Hepatocyte (in vitro differentiated cells): Measurements from ENCODE around the gene FGD5. TPM values are rescaled to one million over a fixed set of nuclear protein-coding genes. Genes with fewer than 3 reads are reported as not detected.

Source experiments
- DNase-seq: peaks from one replicate; pipeline ENCODE4 v3.0.0-alpha.2; 2016; ENCODE audit warnings: low spot score
- H2AFZ ChIP-seq: fragments of 200-600 bp; sonication (generic); 2 replicates; pipeline ENCODE4 v1.6.0; 2016; ENCODE audit warnings: antibody characterized with exemption, mild to moderate bottlenecking
- H3K27ac ChIP-seq: fragments of 200-600 bp; sonication (generic); 2 replicates; pipeline ENCODE4 v1.5.1; 2016; ENCODE audit warnings: mild to moderate bottlenecking
- H3K27me3 ChIP-seq: fragments of 200-600 bp; sonication (generic); 2 replicates; pipeline ENCODE4 v1.6.1; 2016
- H3K36me3 ChIP-seq: fragments of 200-600 bp; sonication (generic); replicated peaks from 2 replicates; pipeline ENCODE4 v1.5.1; 2016; ENCODE audit warnings: low read depth; ENCODE audit not compliant: insufficient read depth
- H3K4me1 ChIP-seq: fragments of 200-600 bp; sonication (generic); 2 replicates; pipeline ENCODE4 v1.5.1; 2016; ENCODE audit warnings: mild to moderate bottlenecking, moderate library complexity; ENCODE audit not compliant: insufficient read depth
- H3K4me2 ChIP-seq: fragments of 200-600 bp; sonication (generic); 2 replicates; pipeline ENCODE4 v1.6.0; 2016
- H3K4me3 ChIP-seq: fragments of 200-600 bp; sonication (generic); 2 replicates; pipeline ENCODE4 v1.5.1; 2016; ENCODE audit warnings: mild to moderate bottlenecking
- H3K79me2 ChIP-seq: fragments of 200-600 bp; sonication (generic); 2 replicates; pipeline ENCODE4 v1.6.0; 2017; ENCODE audit warnings: mild to moderate bottlenecking
- H3K9me2 ChIP-seq: fragments of 200-600 bp; sonication (generic); replicated peaks from 2 replicates; pipeline ENCODE4 v1.6.0; 2017; ENCODE audit warnings: mild to moderate bottlenecking; ENCODE audit not compliant: insufficient read depth
- H3K9me3 ChIP-seq: fragments of 200-600 bp; sonication (generic); 2 replicates; pipeline ENCODE4 v1.5.1; 2016; ENCODE audit warnings: low read depth, mild to moderate bottlenecking
- H4K20me1 ChIP-seq: fragments of 200-600 bp; sonication (generic); 2 replicates; pipeline ENCODE4 v1.6.0; 2016; ENCODE audit warnings: mild to moderate bottlenecking; ENCODE audit not compliant: insufficient read depth, poor library complexity, severe bottlenecking
- EZH2 ChIP-seq: fragments of 200-600 bp; sonication (generic); IDR thresholded peaks from 2 replicates; pipeline ENCODE4 v1.6.1; 2016; ENCODE audit warnings: antibody characterized with exemption, mild to moderate bottlenecking, borderline replicate concordance
- EZH2phosphoT487 ChIP-seq: fragments of 200-600 bp; sonication (generic); IDR thresholded peaks from one replicate; pipeline ENCODE4 v1.6.1; 2018; ENCODE audit warnings: antibody characterized with exemption, mild to moderate bottlenecking, low read depth, moderate library complexity; ENCODE audit not compliant: unreplicated experiment, severe bottlenecking
- WGBS: methylation state at CpG from one replicate; pipeline ENCODE4 v1.1.6; 2016; ENCODE audit warnings: low lambda C conversion rate; ENCODE audit errors: missing lambda C conversion rate; 5-methylcytosine and 5-hydroxymethylcytosine counted together
- polyA plus RNA-seq: library from polyadenylated mRNA; unstranded; fragments of >200 nt; fragmentation: Nextera tagmentation; extraction: Ambion mirVana; gene quantifications from 2 replicates; pipeline ENCODE4 v1.2.1, GENCODE V29; 2016
- total RNA-seq: library from RNA; depleted of rRNA; stranded (reverse); fragments of >200 nt; gene quantifications from 2 replicates; pipeline ENCODE4 v1.2.3, GENCODE V29; 2014
- TF ChIP-seq, protein P1 (sequence below): fragments of 200-600 bp; sonication (generic); IDR thresholded peaks from 2 replicates; pipeline ENCODE4 v1.5.1; 2016; ENCODE audit warnings: antibody characterized with exemption, mild to moderate bottlenecking; ENCODE audit not compliant: poor library complexity

The FGD5 gene
- total and polyA plus RNA-seq, 2 experiments from 2014 or later = 2.9 to 3.3 TPM

DNA sequence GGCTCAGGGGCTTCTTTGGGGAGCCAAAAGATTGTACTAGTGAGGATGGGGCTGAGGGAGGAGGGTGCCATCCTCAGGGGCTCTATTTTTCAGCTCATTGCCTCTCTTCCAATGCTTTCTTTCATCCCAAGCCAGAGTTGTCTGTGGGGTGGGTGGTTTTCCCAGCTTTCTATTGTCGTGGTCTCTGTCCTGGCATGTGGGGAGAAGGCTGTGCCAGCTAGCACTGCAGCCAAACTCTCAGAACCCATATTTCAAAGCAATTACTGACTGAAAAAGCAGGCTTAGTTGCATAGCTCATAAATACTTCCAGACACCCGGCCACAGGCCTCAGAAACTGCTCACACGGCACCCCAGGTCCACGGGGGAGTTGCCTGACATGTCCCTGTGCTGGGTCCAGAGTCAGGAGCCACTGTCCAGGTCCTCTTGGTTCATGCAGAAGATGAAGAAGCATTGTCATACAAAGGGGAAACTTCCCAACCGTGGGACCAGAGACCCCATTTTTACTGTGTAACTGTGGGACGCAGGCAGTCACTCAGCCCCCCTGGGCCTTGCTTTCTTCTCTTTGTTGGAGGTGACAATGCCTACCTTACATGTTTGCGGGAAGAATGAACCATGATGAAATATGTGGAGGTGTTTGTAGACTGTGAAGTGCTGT lies 27.6 kb downstream of the FGD5 start:
- no peak overlapping the region for H3K27ac ChIP-seq

DNA sequence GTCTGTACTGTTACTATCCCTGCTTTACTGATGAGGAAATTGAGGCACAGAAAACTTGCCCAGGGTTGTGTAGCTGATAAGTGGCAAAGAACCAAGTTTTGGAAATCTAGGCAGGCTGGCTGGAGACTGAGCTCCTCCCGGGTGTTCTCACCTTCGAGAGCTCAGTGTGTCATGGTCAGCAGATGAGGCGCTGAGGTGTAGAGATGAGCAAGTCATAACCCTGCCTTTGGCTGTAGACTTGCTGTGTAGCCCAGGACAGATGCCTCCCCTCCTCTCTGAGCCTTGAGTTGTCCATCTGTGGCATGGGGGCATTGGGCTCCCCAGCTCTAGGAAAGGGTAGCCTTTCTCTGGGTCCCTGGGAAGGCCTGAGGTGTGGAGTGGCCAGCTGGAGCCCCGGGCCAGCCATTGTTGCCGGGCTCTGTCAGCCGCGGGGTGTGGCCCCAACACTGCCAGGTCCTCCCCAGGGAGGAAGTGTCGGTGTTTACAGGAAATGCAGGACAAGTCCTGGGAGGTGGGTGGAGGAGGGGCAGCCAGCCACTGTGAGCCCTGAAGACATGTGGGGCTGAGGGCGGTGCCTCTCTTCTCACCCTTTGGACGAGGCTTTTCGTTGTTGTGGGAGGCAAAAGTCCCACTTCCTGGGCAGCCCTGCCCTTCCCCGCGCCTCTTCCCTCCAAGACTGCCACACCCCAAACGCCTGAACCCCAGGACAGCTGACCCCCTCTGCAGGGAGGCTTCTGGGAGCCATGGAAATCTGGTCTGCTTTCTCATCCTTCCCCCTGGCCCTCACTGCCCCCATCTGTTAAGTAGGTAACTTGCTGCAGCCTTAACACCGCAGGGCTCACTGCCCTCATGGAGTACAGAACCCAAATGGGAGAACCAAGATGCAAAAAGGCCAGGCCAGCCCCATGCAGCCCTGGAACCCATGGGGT lies 29.1 kb downstream of the FGD5 start:
- H3K27ac ChIP-seq = no peak overlapping the region
- no peak for TF ChIP-seq EZH2phosphoT487
- TF ChIP-seq, protein P1, sequence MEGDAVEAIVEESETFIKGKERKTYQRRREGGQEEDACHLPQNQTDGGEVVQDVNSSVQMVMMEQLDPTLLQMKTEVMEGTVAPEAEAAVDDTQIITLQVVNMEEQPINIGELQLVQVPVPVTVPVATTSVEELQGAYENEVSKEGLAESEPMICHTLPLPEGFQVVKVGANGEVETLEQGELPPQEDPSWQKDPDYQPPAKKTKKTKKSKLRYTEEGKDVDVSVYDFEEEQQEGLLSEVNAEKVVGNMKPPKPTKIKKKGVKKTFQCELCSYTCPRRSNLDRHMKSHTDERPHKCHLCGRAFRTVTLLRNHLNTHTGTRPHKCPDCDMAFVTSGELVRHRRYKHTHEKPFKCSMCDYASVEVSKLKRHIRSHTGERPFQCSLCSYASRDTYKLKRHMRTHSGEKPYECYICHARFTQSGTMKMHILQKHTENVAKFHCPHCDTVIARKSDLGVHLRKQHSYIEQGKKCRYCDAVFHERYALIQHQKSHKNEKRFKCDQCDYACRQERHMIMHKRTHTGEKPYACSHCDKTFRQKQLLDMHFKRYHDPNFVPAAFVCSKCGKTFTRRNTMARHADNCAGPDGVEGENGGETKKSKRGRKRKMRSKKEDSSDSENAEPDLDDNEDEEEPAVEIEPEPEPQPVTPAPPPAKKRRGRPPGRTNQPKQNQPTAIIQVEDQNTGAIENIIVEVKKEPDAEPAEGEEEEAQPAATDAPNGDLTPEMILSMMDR = no peak
- H3K9me2 ChIP-seq = no peaks in the 10 kb centered on the region
- H4K20me1 ChIP-seq = no peaks in the 10 kb centered on the region
- no peak overlapping the region for H3K4me3 ChIP-seq
- H3K9me3 ChIP-seq = no peaks in the 10 kb centered on the region
- no peaks in the 10 kb centered on the region for H3K79me2 ChIP-seq
- H3K4me1 ChIP-seq = peaks cover 20% of the 10 kb centered on the region
- H3K27me3 ChIP-seq = peaks cover 6% of the 10 kb centered on the region
- peak overlapping the region; percentile 37 for H2AFZ ChIP-seq
- peak; percentile 66 for DNase-seq
- peak overlapping the region; percentile 44 for H3K4me2 ChIP-seq
- H3K36me3 ChIP-seq = no peaks in the 10 kb centered on the region
- WGBS = 27% methylated on average over 14 of the region's 15 CpGs

More for the DNA sequence above, 27.6 kb downstream of the FGD5 start:
- Histone ChIP-seq H3K4me3 (no peak overlapping the region), H3K27me3 (peaks cover 10% of the 10 kb centered on the region), H3K9me2 (no peaks in the 10 kb centered on the region), H4K20me1 (no peaks in the 10 kb centered on the region), H3K79me2 (no peaks in the 10 kb centered on the region), H2AFZ (no peak overlapping the region), H3K9me3 (no peaks in the 10 kb centered on the region), H3K4me1 (peaks cover 20% of the 10 kb centered on the region), H3K36me3 (no peaks in the 10 kb centered on the region), H3K4me2 (no peak overlapping the region)
- WGBS = 63% methylated on average over 7 of the region's 7 CpGs
- TF ChIP-seq, protein P1 = no peak
- no peak for TF ChIP-seq EZH2
- TF ChIP-seq EZH2phosphoT487 = no peak
- no peak for DNase-seq

DNA sequence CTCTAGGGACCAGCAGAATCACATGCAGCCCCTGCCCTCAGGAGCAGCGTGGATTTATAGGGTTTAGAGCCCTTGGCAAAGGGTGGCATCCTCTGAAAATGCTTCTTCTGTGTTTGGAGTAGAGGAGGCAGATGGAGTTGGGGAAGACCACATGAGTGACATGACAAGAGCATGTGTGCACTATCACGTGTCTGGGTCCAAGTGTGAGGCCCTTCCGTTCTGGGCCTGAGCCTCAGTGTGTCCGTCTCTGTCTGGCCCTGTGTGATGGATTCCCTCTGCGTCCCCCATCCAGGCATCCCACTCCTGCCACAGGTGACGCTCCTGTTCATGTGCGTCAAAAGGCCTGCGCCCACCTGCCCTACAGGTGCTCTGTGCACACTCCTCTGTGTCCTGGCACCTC lies 30.1 kb downstream of the FGD5 start:
- H3K9me2 ChIP-seq = no peaks in the 10 kb centered on the region
- H3K27me3 ChIP-seq = peaks cover 6% of the 10 kb centered on the region
- H3K4me2 ChIP-seq = no peak overlapping the region
- H3K36me3 ChIP-seq = no peaks in the 10 kb centered on the region
- no peak overlapping the region for H3K27ac ChIP-seq
- no peak overlapping the region for H3K4me3 ChIP-seq
- peaks cover 20% of the 10 kb centered on the region for H3K4me1 ChIP-seq
- WGBS = 87% methylated on average over 8 of the region's 8 CpGs
- H2AFZ ChIP-seq = no peak overlapping the region
- DNase-seq = no peak
- H4K20me1 ChIP-seq = no peaks in the 10 kb centered on the region
- H3K79me2 ChIP-seq = no peaks in the 10 kb centered on the region
- no peaks in the 10 kb centered on the region for H3K9me3 ChIP-seq
- TF ChIP-seq EZH2phosphoT487 = no peak

DNA sequence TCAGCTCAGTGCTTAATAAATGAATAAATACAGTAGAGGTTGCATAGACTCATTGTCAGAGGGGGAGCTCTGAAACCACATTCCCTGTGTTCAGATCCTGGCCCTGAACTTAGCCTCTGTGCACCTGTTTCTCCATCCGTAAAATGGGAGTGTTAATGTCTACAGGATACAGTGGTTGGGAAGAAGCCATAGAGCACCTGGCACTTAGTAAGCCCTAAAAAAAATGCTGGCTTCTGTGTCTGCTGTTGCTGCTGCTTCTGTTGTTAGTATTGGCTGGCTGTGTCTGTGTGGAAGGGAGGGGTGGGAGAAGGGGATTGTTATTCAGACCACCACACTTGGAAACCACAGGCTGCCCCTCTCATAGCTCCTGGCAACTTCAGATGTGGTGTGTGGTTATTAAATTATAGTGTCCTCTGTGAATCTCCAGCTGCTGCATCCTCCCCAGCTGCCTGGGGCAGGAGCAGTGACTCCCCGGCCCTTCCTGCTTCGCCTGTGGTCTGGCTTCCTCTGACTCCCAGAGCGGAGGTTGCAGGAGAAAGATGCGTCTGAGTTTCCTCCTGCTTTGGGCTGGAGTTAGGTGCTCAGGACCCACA lies 31.0 kb downstream of the FGD5 start:
- Histone ChIP-seq H3K36me3 (no peaks in the 10 kb centered on the region), H3K4me2 (no peak overlapping the region), H3K9me2 (no peaks in the 10 kb centered on the region), H3K79me2 (no peaks in the 10 kb centered on the region), H3K9me3 (no peaks in the 10 kb centered on the region), H3K27ac (no peak overlapping the region), H3K4me3 (no peak overlapping the region), H4K20me1 (no peaks in the 10 kb centered on the region), H2AFZ (no peak overlapping the region), H3K4me1 (peaks cover 20% of the 10 kb centered on the region), H3K27me3 (peaks cover 6% of the 10 kb centered on the region)
- 78% methylated on average over 5 of the region's 5 CpGs for WGBS
- TF ChIP-seq EZH2phosphoT487 (no peak), EZH2 (no peak)
- TF ChIP-seq, protein P1 = no peak
- no peak for DNase-seq
